Measurements from ENCODE around the gene PLEKHO1.

DNA sequence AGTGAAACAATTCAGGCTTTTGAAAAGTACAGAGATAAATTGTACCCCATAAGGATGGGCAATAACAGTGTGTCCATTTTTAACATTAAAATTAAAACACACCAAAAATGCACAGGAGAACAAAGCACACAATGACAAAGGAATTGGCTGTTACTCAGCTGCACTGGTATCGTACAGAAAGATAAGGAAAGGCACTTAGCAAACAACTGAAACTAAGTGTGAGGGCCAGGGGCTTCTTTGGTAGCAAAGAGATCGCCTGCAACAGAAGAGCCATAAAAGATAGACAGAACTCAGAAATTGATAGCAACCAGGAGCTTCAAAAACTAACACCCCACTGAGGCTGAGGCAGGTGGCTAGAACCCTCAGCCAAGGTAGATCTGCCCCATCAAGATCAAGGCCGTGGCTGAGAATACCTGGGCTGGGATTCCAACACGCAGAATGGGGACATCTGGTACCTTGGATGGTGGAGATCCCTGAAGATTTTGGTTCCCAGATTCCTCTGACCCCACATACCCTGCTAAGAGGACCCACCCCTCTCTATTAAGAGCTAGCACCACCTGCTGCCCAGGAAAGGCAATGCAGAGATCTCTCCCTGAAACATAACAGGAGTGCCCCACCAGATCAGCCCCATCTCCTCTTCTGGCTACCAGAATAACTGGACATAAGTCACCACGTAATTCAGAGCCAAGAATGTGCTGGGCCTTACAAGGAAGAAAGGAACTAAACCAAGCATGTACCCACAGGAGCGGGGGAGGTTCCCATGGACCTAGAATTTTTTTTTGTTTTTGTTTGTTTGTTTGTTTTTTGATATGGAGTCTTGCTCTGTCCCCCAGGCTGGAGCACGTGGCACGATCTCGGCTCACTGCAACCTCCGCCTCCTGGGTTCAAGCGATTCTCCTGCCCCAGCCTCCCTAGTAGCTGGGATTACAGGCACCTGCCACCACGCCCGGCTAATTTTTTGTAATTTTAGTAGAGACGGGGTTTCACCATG lies 16.2 kb downstream of the PLEKHO1 start:
- peak; percentile 81 to 90 for TF ChIP-seq CTCF (conservative IDR thresholded peaks at IDR 0.05 in 1 of 2, IDR thresholded peaks at IDR 0.05 in 1 of 2; ENCODE audit: low read depth in 1 of 2, low read length in 2 of 2)
- TF ChIP-seq EZH2 (IDR thresholded peaks at IDR 0.05; ENCODE audit: low read length, missing control alignments) = no peak

Data from fibroblast of lung (primary cell).